HCT116 (cell line): ENCODE data around the gene ZNF423. TPM values are rescaled to one million over a fixed set of nuclear protein-coding genes. Genes with fewer than 3 reads are reported as not detected.

Experiments used
- ATAC-seq: fragments of 200-7000 bp; cut with Tn5 transposase; 2 replicates; pipeline ENCODE4 v1.9.1; 2020; ENCODE audit warnings: mild to moderate bottlenecking, moderate library complexity
- BruUV-seq: library from RNA; stranded (reverse); fragments of 400-500 nt; replicated peaks from 2 replicates; lab custom pipeline; 2021; lab: Mats Ljungman, UMichigan
- CTCF ChIA-PET: fragments of 300-600 bp; sonication (Branson Sonifier 250); formaldehyde crosslinking; loops from one replicate; lab custom pipeline; 2021; ENCODE audit warnings: antibody characterized with exemption; lab: Charles Lee
- POLR2A ChIA-PET: fragments of 300-600, 350-600 bp; sonication (Branson Sonifier 250); formaldehyde crosslinking; loops from one replicate; lab custom pipeline; 2021; ENCODE audit warnings: antibody characterized with exemption; lab: Charles Lee
- RAD21 ChIA-PET, 2 experiments: fragments of 300-600 bp; sonication (Branson Sonifier 250); formaldehyde crosslinking; loops; one replicate each; lab custom pipeline; 2023; ENCODE audit warnings: low total read pairs in 2 of 2; ENCODE audit not compliant: uncharacterized antibody in 2 of 2, unreplicated experiment in 2 of 2, low non-redundant PET in 1 of 2; lab: Charles Lee
- DNase-seq: peaks from one replicate; pipeline ENCODE4 v3.0.0-alpha.2; 2010; ENCODE audit warnings: low read depth, low spot score
- H2AFZ ChIP-seq: fragments of 200-600 bp; shearing (Covaris generic), sonication (generic); 2 replicates; pipeline ENCODE4 v1.6.1; 2017; ENCODE audit warnings: low read depth, mixed run types, mixed read lengths, antibody characterized with exemption, low read length; ENCODE audit not compliant: poor library complexity, severe bottlenecking
- H3K27ac ChIP-seq: 2 replicates; pipeline ENCODE4 v1.5.1; 2012; ENCODE audit warnings: low read depth, low read length
- H3K27me3 ChIP-seq: fragments of 200-600 bp; sonication (generic); 2 replicates; pipeline ENCODE4 v1.6.1; 2016; ENCODE audit warnings: mixed run types, low read length, mixed read lengths; ENCODE audit not compliant: insufficient read depth
- H3K36me3 ChIP-seq, 2 experiments: fragments of 200-500 bp in 1 of 2; fragments of 200-600 bp in 1 of 2; sonication (Bioruptor generic) in 1 of 2; sonication (generic) in 1 of 2; 2 replicates each; pipeline versions ENCODE4 v1.5.1 to v1.6.1; 2014 to 2016; ENCODE audit warnings: low read length in 2 of 2, inconsistent platforms in 1 of 2, mixed read lengths in 1 of 2, mixed run types in 1 of 2; ENCODE audit not compliant: insufficient read depth in 2 of 2, control insufficient read depth in 1 of 2
- H3K4me1 ChIP-seq, 2 experiments: fragments of 200-600 bp in 1 of 2; sonication (generic) in 1 of 2; 2 replicates each; pipeline versions ENCODE4 v1.5.1 to v1.6.1; 2012 to 2017; ENCODE audit warnings: low read length in 2 of 2, inconsistent platforms in 1 of 2, mild to moderate bottlenecking in 1 of 2, mixed read lengths in 1 of 2, mixed run types in 1 of 2, moderate library complexity in 1 of 2; ENCODE audit not compliant: insufficient read depth in 2 of 2, control insufficient read depth in 1 of 2
- H3K4me2 ChIP-seq: fragments of 200-600 bp; sonication (generic); 2 replicates; pipeline ENCODE4 v1.6.1; 2017; ENCODE audit warnings: mixed run types, low read length, mixed read lengths
- H3K4me3 ChIP-seq, 2 experiments: fragments of 200-600 bp in 1 of 2; sonication (generic) in 1 of 2; replicated peaks in 1 of 2; 2 replicates each; pipeline ENCODE4 v1.5.1; 2011 to 2016; ENCODE audit warnings: low read length in 2 of 2, control low read depth in 1 of 2, low read depth in 1 of 2, mild to moderate bottlenecking in 1 of 2, mixed read lengths in 1 of 2, mixed run types in 1 of 2
- H3K79me2 ChIP-seq: fragments of 200-600 bp; sonication (generic); 2 replicates; pipeline ENCODE4 v1.6.1; 2017; ENCODE audit warnings: mild to moderate bottlenecking, mixed run types, low read length, moderate library complexity, mixed read lengths; ENCODE audit not compliant: insufficient read depth
- H3K9ac ChIP-seq: fragments of 200-600 bp; sonication (generic); 2 replicates; pipeline ENCODE4 v1.6.1; 2016; ENCODE audit warnings: low read length, mixed read lengths
- H3K9me2 ChIP-seq: fragments of 200-600 bp; sonication (generic), shearing (Covaris generic); 2 replicates; pipeline ENCODE4 v1.6.1; 2017; ENCODE audit warnings: mixed run types, mild to moderate bottlenecking, moderate library complexity; ENCODE audit not compliant: insufficient read depth
- H3K9me3 ChIP-seq, 2 experiments: fragments of 200-500 bp in 1 of 2; fragments of 200-600 bp in 1 of 2; sonication (Bioruptor generic) in 1 of 2; sonication (generic) in 1 of 2; 2 replicates each; pipeline ENCODE4 v1.6.1; 2014 to 2017; ENCODE audit warnings: low read length in 2 of 2, mixed read lengths in 2 of 2, inconsistent platforms in 1 of 2, low read depth in 1 of 2, mild to moderate bottlenecking in 1 of 2, mixed run types in 1 of 2, moderate library complexity in 1 of 2; ENCODE audit not compliant: control insufficient read depth in 1 of 2, insufficient read depth in 1 of 2
- H4K20me1 ChIP-seq: fragments of 200-600 bp; sonication (generic), shearing (Covaris generic); 2 replicates; pipeline ENCODE4 v1.6.1; 2017; ENCODE audit warnings: mixed run types, mild to moderate bottlenecking, moderate library complexity; ENCODE audit not compliant: insufficient read depth
- ATF3 ChIP-seq: IDR thresholded peaks from 2 replicates; pipeline ENCODE4 v1.6.1; 2012
- CBX3 ChIP-seq: IDR thresholded peaks from 2 replicates; pipeline ENCODE4 v1.6.1; 2012; ENCODE audit warnings: low read depth
- CEBPB ChIP-seq: IDR thresholded peaks from 2 replicates; pipeline ENCODE4 v1.6.1; 2012; ENCODE audit warnings: low read depth
- CTCF ChIP-seq, 3 experiments: fragments of 200-600 bp in 1 of 3; sonication (generic) in 1 of 3; IDR thresholded peaks in 2 of 3; conservative IDR thresholded peaks in 1 of 3; 2 replicates each; pipeline ENCODE4 v1.5.1; 2012 to 2017; ENCODE audit warnings: low read depth in 2 of 3, low read length in 2 of 3, antibody characterized with exemption in 1 of 3, borderline replicate concordance in 1 of 3, control low read depth in 1 of 3, mild to moderate bottlenecking in 1 of 3, mixed read lengths in 1 of 3, mixed run types in 1 of 3, moderate library complexity in 1 of 3; ENCODE audit not compliant: insufficient read depth in 1 of 3
- EGR1 ChIP-seq: IDR thresholded peaks from 2 replicates; pipeline ENCODE4 v1.6.1; 2012; ENCODE audit warnings: low read depth
- ELF1 ChIP-seq: IDR thresholded peaks from 2 replicates; pipeline ENCODE4 v1.6.1; 2012; ENCODE audit warnings: low read depth, borderline replicate concordance
- EZH2 ChIP-seq: fragments of 200-600 bp; sonication (generic); IDR thresholded peaks from 2 replicates; pipeline ENCODE4 v1.6.1; 2017; ENCODE audit warnings: antibody characterized with exemption, mixed run types
- FOSL1 ChIP-seq: IDR thresholded peaks from 2 replicates; pipeline ENCODE4 v1.6.1; 2012; ENCODE audit warnings: low read depth
- JUND ChIP-seq: IDR thresholded peaks from 2 replicates; pipeline ENCODE4 v1.6.1; 2012
- MAX ChIP-seq: IDR thresholded peaks from 2 replicates; pipeline ENCODE4 v1.6.1; 2012
- POLR2AphosphoS5 ChIP-seq: IDR thresholded peaks from 2 replicates; pipeline ENCODE4 v1.6.1; 2011; ENCODE audit warnings: mild to moderate bottlenecking, low read depth, low read length, moderate library complexity
- REST ChIP-seq: IDR thresholded peaks from 2 replicates; pipeline ENCODE4 v1.6.1; 2012; ENCODE audit warnings: low read depth
- SIN3A ChIP-seq: IDR thresholded peaks from 2 replicates; pipeline ENCODE4 v1.6.1; 2012; ENCODE audit warnings: low read depth
- SP1 ChIP-seq: IDR thresholded peaks from 2 replicates; pipeline ENCODE4 v1.6.1; 2012; ENCODE audit warnings: low read depth
- SRF ChIP-seq: IDR thresholded peaks from 2 replicates; pipeline ENCODE4 v1.6.1; 2012; ENCODE audit warnings: low read depth
- TCF7L2 ChIP-seq: IDR thresholded peaks from 2 replicates; pipeline ENCODE4 v1.7.0; 2011; ENCODE audit warnings: borderline replicate concordance, inconsistent platforms; ENCODE audit not compliant: insufficient read depth, insufficient read length; ENCODE audit errors: extremely low read depth
- YY1 ChIP-seq: IDR thresholded peaks from 2 replicates; pipeline ENCODE4 v1.6.1; 2011; ENCODE audit warnings: low read length, low read depth, moderate library complexity, mild to moderate bottlenecking; ENCODE audit not compliant: insufficient replicate concordance; ENCODE audit errors: extremely low read depth
- ZBTB33 ChIP-seq: IDR thresholded peaks from 2 replicates; pipeline ENCODE4 v1.6.1; 2011; ENCODE audit warnings: mild to moderate bottlenecking, low read length, moderate library complexity; ENCODE audit not compliant: insufficient replicate concordance; ENCODE audit errors: extremely low read depth
- ZFX ChIP-seq: fragments of 450-650 bp; IDR thresholded peaks from 2 replicates; pipeline ENCODE4 v1.6.1; 2017
- ZNF274 ChIP-seq: fragments of 200-500 bp; sonication (Bioruptor generic); IDR thresholded peaks from 2 replicates; pipeline ENCODE4 v1.6.1; 2014; ENCODE audit warnings: mild to moderate bottlenecking, low read depth, low read length, inconsistent platforms
- intact Hi-C: fragments of 100-400 bp; cut with micrococcal nuclease; formaldehyde crosslinking; loops from 2 replicates; pipeline ENCODE4 v1.10.0; 2022
- total RNA-seq: library from RNA; stranded (reverse); gene quantifications from one replicate; pipeline ENCODE4 v1.2.1, GENCODE V29; 2021; ENCODE audit not compliant: unreplicated experiment

Gene ZNF423
- total RNA-seq, 1 experiment from 2014 or later: 0.22 TPM

GRCh38 chr16:49539758-49540157 lies 316.2 kb downstream of the ZNF423 start:
- DNase-seq (no peak), ATAC-seq (no peak)
- Histone ChIP-seq H3K9me3 (no peaks in the 10 kb centered on the region), H3K9me2 (no peaks in the 10 kb centered on the region), H3K27me3 (peaks cover 23% of the 10 kb centered on the region), H2AFZ (no peak overlapping the region), H3K36me3 (no peaks in the 10 kb centered on the region), H3K27ac (no peak overlapping the region), H3K79me2 (no peaks in the 10 kb centered on the region), H3K4me3 (no peak overlapping the region), H4K20me1 (no peaks in the 10 kb centered on the region), H3K9ac (no peak overlapping the region), H3K4me1 (no peaks in the 10 kb centered on the region), H3K4me2 (no peak overlapping the region)
- no TSS peak for BruUV-seq
- intact Hi-C loops: no loop called here
- CTCF ChIA-PET: no interaction called here
- POLR2A ChIA-PET: no interaction called here
- RAD21 ChIA-PET: no interaction called here
- TF ChIP-seq SP1: no peak
- TF ChIP-seq ELF1: no peak
- TF ChIP-seq EGR1: no peak
- TF ChIP-seq ATF3: no peak
- no peak for TF ChIP-seq JUND
- TF ChIP-seq CBX3: no peak
- no peak for TF ChIP-seq FOSL1
- TF ChIP-seq YY1: no peak
- no peak for TF ChIP-seq SIN3A
- no peak for TF ChIP-seq POLR2AphosphoS5
- TF ChIP-seq EZH2: no peak
- TF ChIP-seq REST: no peak
- TF ChIP-seq SRF: no peak
- TF ChIP-seq ZBTB33: no peak
- TF ChIP-seq ZNF274: no peak
- TF ChIP-seq TCF7L2: no peak
- TF ChIP-seq CTCF (IDR thresholded peaks at IDR 0.05 in 2 of 3, conservative IDR thresholded peaks at IDR 0.05 in 1 of 3; ENCODE audit: borderline replicate concordance in 1 of 3, insufficient read depth in 1 of 3, low read depth in 2 of 3, low read length in 2 of 3): no peak
- TF ChIP-seq MAX: no peak
- no peak for TF ChIP-seq ZFX
- no peak for TF ChIP-seq CEBPB
